NCI-H226 (cell line): ENCODE data around the gene RSRP1.
"Not testable (repeated sequence)": the region's sequence is repeated elsewhere in the genome, so short reads cannot be mapped to it uniquely, and the experiment has no call there.

Source experiments
- DNase-seq: peaks from one replicate; pipeline ENCODE4 v3.0.0-alpha.2; 2015

Gene RSRP1

GRCh38 chr1:25256578-25256965 lies 9.3 kb upstream of the RSRP1 start:
- DNase-seq, result no peak

GRCh38 chr1:25255706-25256577 lies 8.7 kb upstream of the RSRP1 start:
- no peak for DNase-seq

GRCh38 chr1:25253911-25254310 lies 6.7 kb upstream of the RSRP1 start:
- no peak for DNase-seq

GRCh38 chr1:25247829-25248754 lies 838 bp upstream of the RSRP1 start:
- DNase-seq, result no peak

- no peak for DNase-seq
These were observed 642 bp downstream of the RSRP1 start for GRCh38 chr1:25246600-25247023.

- no peak for DNase-seq
These were observed 1.2 kb downstream of the RSRP1 start for GRCh38 chr1:25245809-25246599.

GRCh38 chr1:25245393-25245792 lies 1.9 kb downstream of the RSRP1 start:
- no peak for DNase-seq

GRCh38 chr1:25243907-25244306 lies 3.3 kb downstream of the RSRP1 start:
- DNase-seq, result no peak

GRCh38 chr1:25239681-25240541 lies 7.3 kb downstream of the RSRP1 start:
- peak; percentile 95 for DNase-seq

- no peak for DNase-seq
These were observed 9.2 kb downstream of the RSRP1 start for GRCh38 chr1:25238046-25238445.

GRCh38 chr1:25236261-25236660 lies 11.0 kb downstream of the RSRP1 start:
- not testable (repeated sequence) for DNase-seq

- DNase-seq, result not testable (repeated sequence)
These were observed 11.8 kb downstream of the RSRP1 start for GRCh38 chr1:25235411-25235810.

- peak; percentile 81 for DNase-seq
These were observed 14.1 kb downstream of the RSRP1 start for GRCh38 chr1:25232866-25233784.

- DNase-seq, result peak; percentile 93
These were observed 15.0 kb downstream of the RSRP1 start, which contains the start of gene SYF2 for GRCh38 chr1:25232027-25232865. Gene SYF2, minus strand, starts transcription at chr1:25232502. Its CDS starts 35 bp downstream, at chr1:25232467.

- DNase-seq, result peak; percentile 20
These were observed 23.8 kb downstream of the RSRP1 start for GRCh38 chr1:25223471-25223870.

- DNase-seq, result no peak
These were observed 24.6 kb downstream of the RSRP1 start for GRCh38 chr1:25222606-25223005.

- DNase-seq, result no peak
These were observed 26.6 kb downstream of the RSRP1 start for GRCh38 chr1:25220666-25221065.

- DNase-seq, result no peak
These were observed 27.5 kb downstream of the RSRP1 start for GRCh38 chr1:25219661-25220251.

GRCh38 chr1:25217598-25218232 lies 29.5 kb downstream of the RSRP1 start:
- no peak for DNase-seq
